GM21717 (cell line): ENCODE measurements around the gene JPH3.
A peak's percentile ranks its signal among the peaks of the same experiment; 100 is the strongest.
"Not testable (repeated sequence)": the region's sequence is repeated elsewhere in the genome, so short reads cannot be mapped to it uniquely, and the experiment has no call there.

Source experiments
- ATAC-seq: cut with Tn5 transposase; IDR thresholded peaks from one replicate; pipeline ENCODE4 v1.9.1; 2021; ENCODE audit warnings: mild to moderate bottlenecking, moderate library complexity; ENCODE audit not compliant: unreplicated experiment

JPH3 gene

GRCh38 chr16:87708881-87709638 lies 106.8 kb downstream of the JPH3 start:
- ATAC-seq, result no peak

GRCh38 chr16:87709677-87710076 lies 107.4 kb downstream of the JPH3 start:
- ATAC-seq, result no peak

GRCh38 chr16:87710887-87711286 lies 108.6 kb downstream of the JPH3 start:
- ATAC-seq, result no peak

- no peak for ATAC-seq
These were observed 110.0 kb downstream of the JPH3 start for GRCh38 chr16:87712184-87712762.

GRCh38 chr16:87713451-87714229 lies 111.3 kb downstream of the JPH3 start:
- no peak for ATAC-seq

GRCh38 chr16:87715231-87715630 lies 112.9 kb downstream of the JPH3 start:
- ATAC-seq, result no peak

- ATAC-seq, result no peak
These were observed 113.3 kb downstream of the JPH3 start for GRCh38 chr16:87715658-87716057.

- ATAC-seq, result not testable (repeated sequence)
These were observed 116.5 kb downstream of the JPH3 start for GRCh38 chr16:87718831-87719230.

- no peak for ATAC-seq
These were observed 118.1 kb downstream of the JPH3 start for GRCh38 chr16:87720446-87720845.

GRCh38 chr16:87721622-87722585 lies 119.6 kb downstream of the JPH3 start:
- no peak for ATAC-seq

- no peak for ATAC-seq
These were observed 120.4 kb downstream of the JPH3 start for GRCh38 chr16:87722590-87723225.

GRCh38 chr16:87723226-87723623 lies 120.9 kb downstream of the JPH3 start:
- no peak for ATAC-seq

- ATAC-seq, result peak; percentile 48
These were observed 122.4 kb downstream of the JPH3 start for GRCh38 chr16:87724490-87725291.

- ATAC-seq, result no peak
These were observed 123.4 kb downstream of the JPH3 start for GRCh38 chr16:87725596-87726235.

GRCh38 chr16:87726577-87726976 lies 124.3 kb downstream of the JPH3 start:
- ATAC-seq, result not testable (repeated sequence)

GRCh38 chr16:87727346-87727745 lies 125.0 kb downstream of the JPH3 start:
- no peak for ATAC-seq

GRCh38 chr16:87728026-87728425 lies 125.7 kb downstream of the JPH3 start:
- no peak for ATAC-seq

- ATAC-seq, result no peak
These were observed 127.1 kb downstream of the JPH3 start for GRCh38 chr16:87729266-87729954.
